H9 (cell line): ENCODE data around the gene CBLIF. TPM values are rescaled to one million over a fixed set of nuclear protein-coding genes. Genes with fewer than 3 reads are reported as not detected.

Experiments used
- DNase-seq: peaks from one replicate; pipeline ENCODE4 v3.0.0-alpha.2; 2017
- H2AFZ ChIP-seq: one replicate; pipeline ENCODE4 v1.6.1; 2013; ENCODE audit warnings: mild to moderate bottlenecking, low read length, control low read depth, moderate library complexity
- H2AK5ac ChIP-seq: 2 replicates; pipeline ENCODE4 v1.6.1; 2013; ENCODE audit warnings: low read length, control low read depth, mixed read lengths; ENCODE audit not compliant: insufficient read length
- H2BK120ac ChIP-seq: one replicate; pipeline ENCODE4 v1.6.1; 2013; ENCODE audit warnings: low read depth, mild to moderate bottlenecking, low read length, control low read depth, inconsistent platforms; ENCODE audit not compliant: poor library complexity, severe bottlenecking
- H2BK12ac ChIP-seq: 2 replicates; pipeline ENCODE4 v1.6.1; 2013; ENCODE audit warnings: low read length, control low read depth, mixed read lengths, low read depth; ENCODE audit not compliant: insufficient read length
- H2BK15ac ChIP-seq: 2 replicates; pipeline ENCODE4 v1.6.1; 2013; ENCODE audit warnings: low read depth, low read length, control low read depth
- H2BK20ac ChIP-seq: one replicate; pipeline ENCODE4 v1.6.1; 2013; ENCODE audit warnings: low read depth, mild to moderate bottlenecking, low read length, control low read depth, inconsistent platforms; ENCODE audit not compliant: poor library complexity, severe bottlenecking
- H2BK5ac ChIP-seq: 2 replicates; pipeline ENCODE4 v1.6.1; 2013; ENCODE audit warnings: low read length, control low read depth, mixed read lengths; ENCODE audit not compliant: insufficient read length
- H3K14ac ChIP-seq: 2 replicates; pipeline ENCODE4 v1.6.1; 2013; ENCODE audit warnings: low read length, control low read depth; ENCODE audit not compliant: insufficient read depth
- H3K18ac ChIP-seq: 2 replicates; pipeline ENCODE4 v1.6.1; 2013; ENCODE audit warnings: low read depth, mild to moderate bottlenecking, mixed read lengths, low read length, control low read depth; ENCODE audit not compliant: insufficient read length
- H3K23ac ChIP-seq: 2 replicates; pipeline ENCODE4 v1.6.1; 2013; ENCODE audit warnings: low read length, control low read depth, mixed read lengths, low read depth; ENCODE audit not compliant: insufficient read length
- H3K23me2 ChIP-seq: 2 replicates; pipeline ENCODE4 v1.6.1; 2013; ENCODE audit warnings: low read depth, mild to moderate bottlenecking, mixed read lengths, low read length, control low read depth; ENCODE audit not compliant: insufficient read length, poor library complexity, severe bottlenecking
- H3K27ac ChIP-seq: 2 replicates; pipeline ENCODE4 v1.5.1; 2013; ENCODE audit warnings: low read length, control low read depth, mixed read lengths, low read depth; ENCODE audit not compliant: insufficient read length
- H3K27me3 ChIP-seq: 2 replicates; pipeline ENCODE4 v1.6.1; 2013; ENCODE audit warnings: low read length, control low read depth, inconsistent platforms; ENCODE audit not compliant: insufficient read depth
- H3K4ac ChIP-seq: 2 replicates; pipeline ENCODE4 v1.6.1; 2013; ENCODE audit warnings: low read depth, mild to moderate bottlenecking, control low read depth, inconsistent platforms, low read length, moderate library complexity
- H3K4me1 ChIP-seq: 2 replicates; pipeline ENCODE4 v1.6.1; 2013; ENCODE audit warnings: low read length, control low read depth, inconsistent platforms; ENCODE audit not compliant: insufficient read depth
- H3K4me2 ChIP-seq: 2 replicates; pipeline ENCODE4 v1.6.1; 2013; ENCODE audit warnings: low read length, control low read depth, mixed read lengths; ENCODE audit not compliant: insufficient read length, insufficient read depth
- H3K56ac ChIP-seq: 2 replicates; pipeline ENCODE4 v1.6.1; 2013; ENCODE audit warnings: low read depth, mild to moderate bottlenecking, mixed read lengths, low read length, control low read depth; ENCODE audit not compliant: insufficient read length
- H3K79me1 ChIP-seq: 2 replicates; pipeline ENCODE4 v1.6.1; 2013; ENCODE audit warnings: low read depth, mild to moderate bottlenecking, moderate library complexity, low read length, control low read depth, inconsistent platforms; ENCODE audit not compliant: insufficient read depth, poor library complexity, severe bottlenecking
- H3K79me2 ChIP-seq: 2 replicates; pipeline ENCODE4 v1.6.1; 2013; ENCODE audit warnings: low read length, control low read depth, inconsistent platforms; ENCODE audit not compliant: insufficient read depth
- H3K9ac ChIP-seq: 2 replicates; pipeline ENCODE4 v1.6.1; 2013; ENCODE audit warnings: low read length, control low read depth, mixed read lengths; ENCODE audit not compliant: insufficient read length; ENCODE audit errors: extremely low read depth
- H3K9me3 ChIP-seq: one replicate; pipeline ENCODE4 v1.6.1; 2013; ENCODE audit warnings: low read depth, low read length, inconsistent platforms; ENCODE audit not compliant: control insufficient read depth
- H3T11ph ChIP-seq: one replicate; pipeline ENCODE4 v1.6.1; 2013; ENCODE audit warnings: mild to moderate bottlenecking, low read length, control low read depth, inconsistent platforms
- H4K20me1 ChIP-seq: one replicate; pipeline ENCODE4 v1.6.1; 2013; ENCODE audit not compliant: control insufficient read depth, insufficient read length, insufficient read depth
- H4K5ac ChIP-seq: 2 replicates; pipeline ENCODE4 v1.6.1; 2013; ENCODE audit warnings: low read depth, mild to moderate bottlenecking, mixed read lengths, low read length, control low read depth; ENCODE audit not compliant: insufficient read length
- H4K8ac ChIP-seq: replicated peaks from 2 replicates; pipeline ENCODE4 v1.6.1; 2013; ENCODE audit warnings: low read length, control low read depth, mixed read lengths, low read depth; ENCODE audit not compliant: insufficient read length
- H4K91ac ChIP-seq: 2 replicates; pipeline ENCODE4 v1.6.1; 2013; ENCODE audit warnings: low read depth, mild to moderate bottlenecking, moderate library complexity, mixed read lengths, low read length, control low read depth; ENCODE audit not compliant: insufficient read length
- H3K27ac Mint-ChIP-seq, 3 experiments: 2 replicates in 2 of 3; 3 replicates in 1 of 3; pipeline ENCODE4 v1.8.0; 2020 to 2021; ENCODE audit warnings: mixed read lengths in 3 of 3, mild to moderate bottlenecking in 1 of 3, moderate library complexity in 1 of 3
- H3K27me3 Mint-ChIP-seq: 2 replicates; pipeline ENCODE4 v1.8.0; 2021; ENCODE audit warnings: low read depth, mild to moderate bottlenecking, moderate library complexity, mixed read lengths
- H3K36me3 Mint-ChIP-seq, 3 experiments: 2 replicates in 2 of 3; 3 replicates in 1 of 3; pipeline ENCODE4 v1.8.0; 2020 to 2021; ENCODE audit warnings: low read depth in 3 of 3, mixed read lengths in 3 of 3; ENCODE audit not compliant: insufficient read depth in 1 of 3
- H3K4me1 Mint-ChIP-seq, 2 experiments: 2 replicates each; pipeline ENCODE4 v1.8.0; 2020; ENCODE audit warnings: mixed read lengths in 2 of 2
- H3K4me3 Mint-ChIP-seq, 2 experiments: 2 replicates in 1 of 2; 3 replicates in 1 of 2; pipeline ENCODE4 v1.8.0; 2020 to 2021; ENCODE audit warnings: mild to moderate bottlenecking in 2 of 2, mixed read lengths in 2 of 2, moderate library complexity in 1 of 2
- H3K9me3 Mint-ChIP-seq, 2 experiments: 2 replicates in 1 of 2; 3 replicates in 1 of 2; pipeline ENCODE4 v1.8.0; 2020; ENCODE audit warnings: mild to moderate bottlenecking in 2 of 2, mixed read lengths in 2 of 2, moderate library complexity in 1 of 2
- CTCF ChIP-seq: fragments of 200-600 bp; sonication (generic); conservative IDR thresholded peaks from 3 replicates; pipeline ENCODE4 v1.8.0; 2021; ENCODE audit warnings: antibody characterized with exemption, mild to moderate bottlenecking
- WGBS: extraction: QIAGEN DNeasy Blood & Tissue Kit; methylation state at CpG from one replicate; pipeline ENCODE4 v1.1.7; 2013; ENCODE audit warnings: missing lambda C conversion rate, low lambda C conversion rate, mixed read lengths; ENCODE audit not compliant: insufficient read length; ENCODE audit errors: extremely low coverage; 5-methylcytosine and 5-hydroxymethylcytosine counted together
- total RNA-seq: library from RNA; stranded (reverse); gene quantifications from 2 replicates; pipeline ENCODE4 v1.2.1, GENCODE V29; 2021

The CBLIF gene
- total RNA-seq, 1 experiment from 2014 or later: not detected

- TF ChIP-seq CTCF: no peak
- Histone ChIP-seq H3K23me2 (no peaks in the 10 kb centered on the region), H3K23ac (no peak overlapping the region), H2BK12ac (no peak overlapping the region), H4K8ac (no peak overlapping the region), H3K9ac (no peak overlapping the region), H4K20me1 (no peaks in the 10 kb centered on the region), H3K4me2 (no peak overlapping the region), H3T11ph (no peak overlapping the region), H4K91ac (no peak overlapping the region), H2BK20ac (no peak overlapping the region), H3K79me2 (no peaks in the 10 kb centered on the region), H2BK5ac (no peak overlapping the region), H3K14ac (no peak overlapping the region), H2AFZ (no peak overlapping the region), H3K79me1 (no peaks in the 10 kb centered on the region), H3K9me3 (no peaks in the 10 kb centered on the region), H3K4ac (no peak overlapping the region), H2BK120ac (no peak overlapping the region), H4K5ac (no peak overlapping the region), H2BK15ac (no peak overlapping the region), H3K27me3 (no peaks in the 10 kb centered on the region), H3K4me1 (no peaks in the 10 kb centered on the region), H2AK5ac (no peak overlapping the region), H3K27ac (no peak overlapping the region), H3K56ac (no peak overlapping the region), H3K18ac (no peak overlapping the region)
- peaks cover 5 to 9% of the 10 kb centered on the region in 2 experiments; a peak in 4 of 5 replicates for H3K9me3 Mint-ChIP-seq
- no peak overlapping the region for H3K4me3 Mint-ChIP-seq
- DNase-seq: no peak
- peaks cover 35 to 61% (median 44%) of the 10 kb centered on the region in 3 experiments for H3K36me3 Mint-ChIP-seq
- H3K27ac Mint-ChIP-seq: no peak overlapping the region
- H3K4me1 Mint-ChIP-seq: no peaks in the 10 kb centered on the region; a peak in 1 of 4 replicates
- no peaks in the 10 kb centered on the region for H3K27me3 Mint-ChIP-seq
- no CpG with 5 or more reads among the region's 4 CpGs for WGBS
Observed at GRCh38 chr11:59783632-59784090, 61.6 kb downstream of the CBLIF start.
